ENCODE data around the gene TRPC6. TPM values are rescaled to one million over a fixed set of nuclear protein-coding genes. Genes with fewer than 3 reads are reported as not detected.

The TRPC6 gene
- total RNA-seq, 1 donor from 2014 or later = not detected

DNA sequence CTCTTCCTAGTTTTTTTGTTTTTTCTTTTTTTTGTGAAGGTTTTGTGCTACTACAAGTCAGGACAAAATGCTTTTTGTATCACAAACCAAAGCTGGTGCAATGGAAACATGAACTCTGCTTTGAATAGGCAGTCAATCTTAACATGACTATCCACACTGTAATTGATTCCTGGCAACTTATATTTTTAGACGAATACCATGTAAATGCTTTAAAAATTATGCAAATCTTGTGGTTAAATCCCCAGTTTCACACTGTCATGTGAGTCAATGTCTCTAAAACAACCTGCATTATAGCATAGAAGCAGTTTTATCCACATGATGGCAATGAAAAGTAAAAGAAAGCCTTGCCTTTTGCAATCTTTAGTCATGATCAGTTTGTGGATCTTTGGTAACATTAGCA is 8.9 kb downstream of the TRPC6 start:
- DNase-seq (ENCODE audit: low spot score) = no peak
- Mint-ChIP-seq H3K9me3 (peaks cover 6% of the 10 kb centered on the region), H3K4me1 (ENCODE audit: low read depth) (no peaks in the 10 kb centered on the region), H3K36me3 (ENCODE audit: low read depth) (no peaks in the 10 kb centered on the region), H3K27ac (no peak overlapping the region), H3K4me3 (ENCODE audit: low read depth) (no peak overlapping the region), H3K27me3 (ENCODE audit: low read depth) (no peaks in the 10 kb centered on the region)
- intact Hi-C loops (cut with micrococcal nuclease) = no loop called here

DNA sequence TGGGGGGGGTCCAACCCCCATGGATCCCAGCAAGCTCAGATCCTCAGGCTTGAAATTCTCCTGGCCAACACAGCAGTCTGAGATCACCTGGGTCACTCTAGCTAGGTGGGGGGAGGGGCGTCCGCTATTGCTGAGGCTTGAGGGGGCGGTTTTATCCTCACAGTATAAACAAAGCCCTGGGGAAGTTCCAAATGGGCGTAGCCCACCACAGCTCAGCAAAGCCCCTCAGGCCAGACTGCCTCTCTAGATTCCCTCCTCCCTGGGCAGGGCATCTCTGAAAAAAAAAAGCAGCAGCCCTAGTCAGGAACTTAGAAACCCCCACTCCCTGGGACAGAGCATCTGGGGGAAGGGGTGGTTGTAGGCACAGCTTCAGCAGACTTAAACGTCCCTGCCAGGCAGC is 16.7 kb downstream of the TRPC6 start:
- intact Hi-C loops (cut with micrococcal nuclease) = no loop called here
- Mint-ChIP-seq H3K9me3 (peaks cover 14% of the 10 kb centered on the region), H3K27ac (no peak overlapping the region), H3K27me3 (ENCODE audit: low read depth) (no peaks in the 10 kb centered on the region), H3K4me3 (ENCODE audit: low read depth) (no peak overlapping the region), H3K4me1 (ENCODE audit: low read depth) (no peaks in the 10 kb centered on the region), H3K36me3 (ENCODE audit: low read depth) (no peaks in the 10 kb centered on the region)
- DNase-seq (ENCODE audit: low spot score) = no peak

DNA sequence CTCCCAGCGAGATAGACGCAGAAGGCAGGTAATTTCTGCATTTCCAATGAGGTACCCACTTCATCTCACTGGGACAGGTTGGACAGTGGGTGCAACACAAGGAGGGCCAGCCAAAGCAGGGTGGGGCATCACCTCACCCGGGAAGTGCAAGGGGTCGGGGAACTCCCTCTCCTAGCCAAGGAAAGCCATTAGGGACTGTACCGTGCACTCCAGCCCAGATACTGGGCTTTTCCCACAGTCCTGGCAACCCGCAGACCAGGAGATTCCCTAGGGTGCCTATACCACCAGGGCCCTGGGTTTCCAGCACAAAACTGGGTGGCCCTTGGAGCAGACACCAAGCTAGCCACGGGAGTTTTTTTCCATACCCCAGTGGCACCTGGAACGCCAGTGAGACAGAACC is 17.2 kb downstream of the TRPC6 start:
- H3K36me3 Mint-ChIP-seq (ENCODE audit: low read depth) = no peaks in the 10 kb centered on the region
- H3K9me3 Mint-ChIP-seq = peaks cover 14% of the 10 kb centered on the region
- intact Hi-C loops (cut with micrococcal nuclease) = no loop called here

DNA sequence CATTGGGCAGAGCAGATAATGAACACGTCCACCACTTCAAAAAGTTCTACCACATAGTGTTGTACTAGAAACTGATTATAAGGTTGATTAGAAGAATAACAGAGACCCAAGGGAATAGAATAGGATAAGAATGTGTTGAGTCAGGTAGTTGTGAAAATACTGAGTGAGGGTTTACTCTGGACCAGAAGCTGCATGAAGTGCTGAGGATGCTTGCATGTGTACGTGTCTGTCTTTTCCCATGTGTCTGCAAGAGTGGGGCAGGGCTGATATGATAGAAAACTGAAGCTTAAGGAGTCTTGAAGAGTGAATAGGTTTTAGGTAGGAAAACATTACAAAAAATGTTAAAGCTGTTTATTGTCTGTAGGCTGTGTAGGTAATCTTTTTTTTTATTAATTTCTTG is 20.6 kb downstream of the TRPC6 start:
- Mint-ChIP-seq H3K27me3 (ENCODE audit: low read depth) (no peaks in the 10 kb centered on the region), H3K27ac (no peak overlapping the region), H3K4me3 (ENCODE audit: low read depth) (no peak overlapping the region), H3K36me3 (ENCODE audit: low read depth) (no peaks in the 10 kb centered on the region), H3K9me3 (peaks cover 6% of the 10 kb centered on the region), H3K4me1 (ENCODE audit: low read depth) (no peaks in the 10 kb centered on the region)
- intact Hi-C loops (cut with micrococcal nuclease) = no loop called here
- DNase-seq (ENCODE audit: low spot score) = no peak

More for the DNA sequence above, 17.2 kb downstream of the TRPC6 start:
- DNase-seq (ENCODE audit: low spot score) = no peak
- no peaks in the 10 kb centered on the region for H3K27me3 Mint-ChIP-seq (ENCODE audit: low read depth)
- no peaks in the 10 kb centered on the region for H3K4me1 Mint-ChIP-seq (ENCODE audit: low read depth)
- no peak overlapping the region for H3K27ac Mint-ChIP-seq
- H3K4me3 Mint-ChIP-seq (ENCODE audit: low read depth) = no peak overlapping the region

DNA sequence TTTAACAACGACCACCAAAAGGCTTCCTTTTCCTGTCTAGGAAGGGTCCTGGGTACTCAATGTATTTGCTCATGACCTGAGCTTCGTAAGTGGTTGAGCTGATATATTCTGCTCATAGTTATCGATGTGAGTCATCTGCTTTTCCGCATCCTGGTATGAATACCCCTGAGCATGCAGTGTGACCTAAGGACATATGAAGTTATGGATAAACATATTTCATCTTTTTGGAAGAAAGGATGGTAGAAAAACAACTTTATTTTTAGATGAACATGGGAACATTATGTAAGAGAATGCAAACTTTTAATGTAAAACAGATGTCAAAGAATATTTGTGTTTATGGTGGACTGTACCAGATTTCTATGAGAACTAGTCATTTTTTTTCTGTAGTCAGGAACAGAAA is 28.4 kb downstream of the TRPC6 start:
- no peak for DNase-seq (ENCODE audit: low spot score)
- Mint-ChIP-seq H3K4me3 (ENCODE audit: low read depth) (no peak overlapping the region), H3K4me1 (ENCODE audit: low read depth) (no peaks in the 10 kb centered on the region), H3K9me3 (no peaks in the 10 kb centered on the region), H3K27me3 (ENCODE audit: low read depth) (no peaks in the 10 kb centered on the region), H3K36me3 (ENCODE audit: low read depth) (no peaks in the 10 kb centered on the region), H3K27ac (no peak overlapping the region)
- intact Hi-C loops (cut with micrococcal nuclease) = no loop called here

DNA sequence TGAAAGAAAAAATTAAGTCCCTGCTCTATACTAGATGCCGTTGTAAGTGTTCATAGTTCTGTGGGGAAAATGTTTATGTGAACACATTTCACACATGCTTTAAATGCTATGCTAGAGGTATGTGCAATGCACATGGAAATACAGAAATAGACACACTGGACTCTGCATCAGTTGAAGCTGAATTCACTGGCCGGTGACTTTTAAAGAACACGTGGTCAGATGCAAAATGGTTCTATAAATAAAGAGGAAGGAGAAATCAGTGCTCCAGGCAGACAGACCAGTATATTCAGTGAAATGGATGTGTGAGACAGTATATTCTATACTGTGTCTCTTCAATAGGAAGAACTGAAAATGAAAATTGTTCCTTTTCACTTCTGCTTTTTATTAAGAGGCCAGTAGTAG is 29.9 kb downstream of the TRPC6 start:
- intact Hi-C loops (cut with micrococcal nuclease) = no loop called here
- H3K4me1 Mint-ChIP-seq (ENCODE audit: low read depth) = no peaks in the 10 kb centered on the region
- no peak overlapping the region for H3K4me3 Mint-ChIP-seq (ENCODE audit: low read depth)
- H3K27me3 Mint-ChIP-seq (ENCODE audit: low read depth) = no peaks in the 10 kb centered on the region
- no peaks in the 10 kb centered on the region for H3K36me3 Mint-ChIP-seq (ENCODE audit: low read depth)
- H3K27ac Mint-ChIP-seq = no peak overlapping the region
- H3K9me3 Mint-ChIP-seq = no peaks in the 10 kb centered on the region
- DNase-seq (ENCODE audit: low spot score) = no peak

DNA sequence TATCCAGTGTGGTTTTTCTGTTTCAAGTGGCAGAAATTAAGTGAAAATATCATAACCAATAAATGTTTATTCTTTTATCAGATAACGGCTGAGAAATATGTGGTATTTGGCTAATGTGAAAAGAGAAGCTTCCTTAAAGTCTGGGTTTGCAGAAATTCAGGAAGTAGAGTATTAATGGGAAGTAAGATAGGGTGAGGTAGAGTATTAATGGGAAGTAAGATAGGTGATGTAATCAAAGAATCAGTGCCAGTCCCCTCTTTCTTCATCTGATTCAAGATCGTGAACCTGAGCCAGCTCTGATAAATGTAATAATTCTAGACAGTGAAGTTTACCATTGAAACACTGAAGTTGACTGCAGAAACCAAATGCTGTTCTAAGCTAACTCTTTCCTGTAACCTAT is 30.9 kb downstream of the TRPC6 start:
- Mint-ChIP-seq H3K4me3 (ENCODE audit: low read depth) (no peak overlapping the region), H3K27me3 (ENCODE audit: low read depth) (no peaks in the 10 kb centered on the region), H3K27ac (no peak overlapping the region), H3K4me1 (ENCODE audit: low read depth) (no peaks in the 10 kb centered on the region), H3K9me3 (no peaks in the 10 kb centered on the region), H3K36me3 (ENCODE audit: low read depth) (no peaks in the 10 kb centered on the region)
- DNase-seq (ENCODE audit: low spot score) = no peak
- intact Hi-C loops (cut with micrococcal nuclease) = no loop called here

DNA sequence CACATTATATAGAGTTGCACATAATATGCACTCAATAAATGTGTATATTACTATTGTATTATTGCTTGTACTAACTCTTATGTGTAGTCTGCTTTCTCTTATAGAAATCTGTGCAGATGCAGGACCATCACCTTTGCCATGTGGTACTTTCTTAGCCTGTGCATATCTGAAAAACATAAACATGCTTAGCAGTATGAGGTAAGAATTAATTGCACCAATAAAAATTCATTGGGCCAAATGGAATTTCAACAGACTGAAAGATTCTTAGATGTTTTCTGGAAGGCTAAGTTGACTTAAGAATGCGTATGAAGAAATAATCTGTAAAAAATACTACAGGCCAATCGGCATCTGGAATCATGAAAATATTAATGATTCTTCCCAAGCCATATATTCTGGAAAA is 55.3 kb downstream of the TRPC6 start:
- peaks cover 5% of the 10 kb centered on the region for H3K9me3 Mint-ChIP-seq
- H3K27ac Mint-ChIP-seq = no peak overlapping the region
- H3K27me3 Mint-ChIP-seq (ENCODE audit: low read depth) = no peaks in the 10 kb centered on the region
- intact Hi-C loops (cut with micrococcal nuclease) = no loop called here
- no peak overlapping the region for H3K4me3 Mint-ChIP-seq (ENCODE audit: low read depth)
- no peak for DNase-seq (ENCODE audit: low spot score)
- no peaks in the 10 kb centered on the region for H3K4me1 Mint-ChIP-seq (ENCODE audit: low read depth)
- H3K36me3 Mint-ChIP-seq (ENCODE audit: low read depth) = no peaks in the 10 kb centered on the region

DNA sequence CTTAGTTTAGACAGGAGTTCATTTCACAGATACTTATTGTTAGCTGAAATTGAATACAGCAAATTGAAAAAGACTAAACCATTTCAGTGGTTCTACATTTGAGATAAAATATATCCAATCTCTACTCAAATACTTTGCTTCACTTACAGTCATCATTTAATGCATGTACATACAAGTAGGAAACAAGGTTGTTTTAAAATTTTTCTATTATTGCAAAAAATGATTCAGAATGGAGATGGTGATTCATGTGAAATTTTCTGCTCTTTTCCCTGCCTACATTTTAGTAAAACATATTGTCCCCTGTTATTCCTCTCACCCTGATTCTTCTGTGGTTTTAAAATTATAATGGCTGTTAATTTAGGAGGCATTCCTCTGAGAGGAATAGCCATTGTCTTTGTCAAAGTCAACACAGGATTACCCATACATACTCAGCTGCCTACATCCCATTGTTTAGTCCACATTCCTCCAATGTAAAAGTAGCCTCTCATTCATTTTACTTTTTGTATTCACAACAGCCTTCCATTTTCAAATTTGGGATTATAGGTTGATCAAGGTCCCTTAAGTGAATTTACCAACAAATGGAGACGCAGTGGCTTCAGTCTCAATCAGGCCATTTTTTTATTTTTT is 60.1 kb downstream of the TRPC6 start:
- no peaks in the 10 kb centered on the region for H3K27me3 Mint-ChIP-seq (ENCODE audit: low read depth)
- intact Hi-C loops (cut with micrococcal nuclease) = no loop called here
- no peak overlapping the region for H3K27ac Mint-ChIP-seq
- no peaks in the 10 kb centered on the region for H3K36me3 Mint-ChIP-seq (ENCODE audit: low read depth)
- H3K4me1 Mint-ChIP-seq (ENCODE audit: low read depth) = no peaks in the 10 kb centered on the region
- DNase-seq (ENCODE audit: low spot score) = no peak
- no peak overlapping the region for H3K4me3 Mint-ChIP-seq (ENCODE audit: low read depth)
- peaks cover 11% of the 10 kb centered on the region for H3K9me3 Mint-ChIP-seq

DNA sequence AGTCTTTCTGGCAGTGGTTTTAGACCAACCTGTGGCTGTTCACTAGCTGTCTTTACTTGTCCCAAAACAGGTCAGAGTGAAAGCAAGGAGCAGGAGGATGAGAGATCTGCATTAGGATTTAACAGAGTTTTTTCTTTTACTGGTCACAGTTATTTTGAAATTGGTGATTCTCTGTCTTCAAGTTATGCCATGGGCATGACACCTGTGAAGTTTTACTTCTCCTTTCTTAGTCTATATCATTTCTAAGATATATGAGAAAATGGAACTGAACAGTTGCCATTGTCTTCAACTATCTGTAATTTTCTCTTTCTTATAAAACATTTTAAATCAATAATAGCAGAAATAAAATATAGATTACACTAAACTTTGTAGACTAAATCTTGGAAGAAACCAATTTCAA is 60.6 kb downstream of the TRPC6 start:
- intact Hi-C loops (cut with micrococcal nuclease) = no loop called here
- no peak overlapping the region for H3K27ac Mint-ChIP-seq
- no peaks in the 10 kb centered on the region for H3K27me3 Mint-ChIP-seq (ENCODE audit: low read depth)
- no peak for DNase-seq (ENCODE audit: low spot score)
- H3K36me3 Mint-ChIP-seq (ENCODE audit: low read depth) = no peaks in the 10 kb centered on the region
- no peaks in the 10 kb centered on the region for H3K4me1 Mint-ChIP-seq (ENCODE audit: low read depth)
- H3K9me3 Mint-ChIP-seq = peaks cover 11% of the 10 kb centered on the region
- no peak overlapping the region for H3K4me3 Mint-ChIP-seq (ENCODE audit: low read depth)

DNA sequence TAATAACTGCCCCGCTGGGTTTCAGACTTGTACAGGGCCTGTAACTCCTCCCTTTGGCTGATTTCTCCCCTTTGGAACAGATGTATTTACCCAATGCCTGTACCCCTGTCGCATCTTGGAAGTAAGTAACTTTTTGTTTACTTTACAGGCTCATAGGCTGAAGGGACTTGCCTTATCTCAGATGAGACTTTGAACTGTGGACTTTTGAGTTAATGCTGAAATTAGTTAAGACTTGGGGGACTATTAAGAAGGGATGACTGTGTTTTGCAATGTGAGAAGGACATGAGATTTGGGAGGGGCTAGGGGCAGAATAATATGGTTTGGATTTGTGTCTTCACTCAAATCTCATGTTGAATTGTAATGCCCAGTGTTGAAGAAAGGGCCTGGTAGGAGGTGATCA is 62.0 kb downstream of the TRPC6 start:
- no peak for DNase-seq (ENCODE audit: low spot score)
- H3K27me3 Mint-ChIP-seq (ENCODE audit: low read depth) = no peaks in the 10 kb centered on the region
- peaks cover 11% of the 10 kb centered on the region for H3K9me3 Mint-ChIP-seq
- H3K4me3 Mint-ChIP-seq (ENCODE audit: low read depth) = no peak overlapping the region
- H3K4me1 Mint-ChIP-seq (ENCODE audit: low read depth) = no peaks in the 10 kb centered on the region
- H3K36me3 Mint-ChIP-seq (ENCODE audit: low read depth) = no peaks in the 10 kb centered on the region
- intact Hi-C loops (cut with micrococcal nuclease) = no loop called here
- no peak overlapping the region for H3K27ac Mint-ChIP-seq

DNA sequence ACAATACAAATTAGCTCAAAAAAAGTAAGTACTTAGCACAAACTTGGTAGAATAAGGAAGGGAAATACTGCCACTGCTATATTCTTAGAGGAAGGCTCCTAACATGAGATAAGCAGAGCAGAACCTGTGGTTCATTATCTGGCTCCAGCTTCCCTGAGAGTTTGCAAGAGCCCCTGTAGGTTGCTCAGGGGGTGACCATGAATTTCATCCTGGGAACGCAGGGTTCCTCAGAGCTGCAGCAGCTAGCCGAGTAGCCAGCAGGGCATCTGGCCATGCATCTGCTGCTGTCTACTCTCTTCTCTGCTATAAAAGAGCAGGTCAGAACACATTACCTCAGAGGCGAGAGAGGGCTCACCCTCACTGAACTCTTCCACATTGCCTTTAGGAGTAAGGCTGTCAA is 67.3 kb downstream of the TRPC6 start:
- no peaks in the 10 kb centered on the region for H3K4me1 Mint-ChIP-seq (ENCODE audit: low read depth)
- H3K27me3 Mint-ChIP-seq (ENCODE audit: low read depth) = no peaks in the 10 kb centered on the region
- peaks cover 6% of the 10 kb centered on the region for H3K9me3 Mint-ChIP-seq
- no peak overlapping the region for H3K27ac Mint-ChIP-seq
- DNase-seq (ENCODE audit: low spot score) = no peak
- H3K4me3 Mint-ChIP-seq (ENCODE audit: low read depth) = no peak overlapping the region
- no peaks in the 10 kb centered on the region for H3K36me3 Mint-ChIP-seq (ENCODE audit: low read depth)
- intact Hi-C loops (cut with micrococcal nuclease) = no loop called here

DNA sequence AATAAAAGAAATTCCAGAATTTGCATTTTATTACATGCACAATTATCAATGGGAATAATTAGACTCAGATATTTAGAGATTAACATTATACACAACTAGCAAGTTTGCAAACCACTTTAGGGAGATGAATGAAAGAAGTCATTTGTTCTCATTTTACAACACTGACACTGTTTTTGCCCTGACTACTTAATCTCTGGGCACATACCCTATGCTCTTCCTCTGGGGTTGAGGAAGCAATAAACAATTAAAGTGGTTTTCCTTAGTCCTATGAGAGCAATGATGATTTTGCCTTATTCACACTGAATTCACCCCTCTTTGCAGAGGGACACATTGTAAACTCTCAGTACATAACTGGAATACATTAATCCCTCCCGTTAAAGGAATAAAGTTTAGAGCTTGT is 72.7 kb downstream of the TRPC6 start:
- intact Hi-C loops (cut with micrococcal nuclease) = no loop called here
- Mint-ChIP-seq H3K4me3 (ENCODE audit: low read depth) (no peak overlapping the region), H3K27ac (no peak overlapping the region), H3K27me3 (ENCODE audit: low read depth) (no peaks in the 10 kb centered on the region), H3K9me3 (no peaks in the 10 kb centered on the region), H3K36me3 (ENCODE audit: low read depth) (no peaks in the 10 kb centered on the region), H3K4me1 (ENCODE audit: low read depth) (no peaks in the 10 kb centered on the region)
- no peak for DNase-seq (ENCODE audit: low spot score)

DNA sequence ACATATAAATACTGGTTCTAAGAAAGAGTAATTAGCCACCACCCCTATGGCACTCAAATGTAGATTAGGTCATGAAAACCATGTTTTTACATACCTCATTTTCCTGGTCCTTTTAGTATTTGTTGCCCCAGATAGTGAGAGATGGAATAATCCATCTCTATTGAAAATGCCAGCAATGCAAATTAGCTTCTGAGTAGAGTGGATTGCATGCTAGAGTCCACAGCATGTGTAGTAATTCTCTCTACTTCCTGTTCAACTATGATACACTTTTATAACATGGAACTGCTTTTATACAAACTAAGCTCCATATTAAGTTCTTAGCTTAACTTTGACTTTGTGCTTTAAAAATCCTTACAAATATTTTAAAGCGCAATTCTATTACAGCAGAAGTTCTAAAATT is 73.2 kb downstream of the TRPC6 start:
- no peak overlapping the region for H3K27ac Mint-ChIP-seq
- intact Hi-C loops (cut with micrococcal nuclease) = no loop called here
- no peaks in the 10 kb centered on the region for H3K9me3 Mint-ChIP-seq
- no peak for DNase-seq (ENCODE audit: low spot score)
- H3K4me1 Mint-ChIP-seq (ENCODE audit: low read depth) = no peaks in the 10 kb centered on the region
- H3K27me3 Mint-ChIP-seq (ENCODE audit: low read depth) = no peaks in the 10 kb centered on the region
- H3K4me3 Mint-ChIP-seq (ENCODE audit: low read depth) = no peak overlapping the region
- no peaks in the 10 kb centered on the region for H3K36me3 Mint-ChIP-seq (ENCODE audit: low read depth)
